GM12874 (cell line): ENCODE results near the gene DLG2.

Source experiments
- TF ChIP-seq, protein P1 (sequence below): IDR thresholded peaks from 2 replicates; pipeline ENCODE4 v1.5.1; 2011; ENCODE audit warnings: low read depth, mild to moderate bottlenecking, control low read depth, low read length, moderate library complexity; ENCODE audit not compliant: insufficient read depth

DLG2 gene

GRCh38 chr11:83630211-83630610 lies 1996.9 kb downstream of the DLG2 start:
- TF ChIP-seq, protein P1, sequence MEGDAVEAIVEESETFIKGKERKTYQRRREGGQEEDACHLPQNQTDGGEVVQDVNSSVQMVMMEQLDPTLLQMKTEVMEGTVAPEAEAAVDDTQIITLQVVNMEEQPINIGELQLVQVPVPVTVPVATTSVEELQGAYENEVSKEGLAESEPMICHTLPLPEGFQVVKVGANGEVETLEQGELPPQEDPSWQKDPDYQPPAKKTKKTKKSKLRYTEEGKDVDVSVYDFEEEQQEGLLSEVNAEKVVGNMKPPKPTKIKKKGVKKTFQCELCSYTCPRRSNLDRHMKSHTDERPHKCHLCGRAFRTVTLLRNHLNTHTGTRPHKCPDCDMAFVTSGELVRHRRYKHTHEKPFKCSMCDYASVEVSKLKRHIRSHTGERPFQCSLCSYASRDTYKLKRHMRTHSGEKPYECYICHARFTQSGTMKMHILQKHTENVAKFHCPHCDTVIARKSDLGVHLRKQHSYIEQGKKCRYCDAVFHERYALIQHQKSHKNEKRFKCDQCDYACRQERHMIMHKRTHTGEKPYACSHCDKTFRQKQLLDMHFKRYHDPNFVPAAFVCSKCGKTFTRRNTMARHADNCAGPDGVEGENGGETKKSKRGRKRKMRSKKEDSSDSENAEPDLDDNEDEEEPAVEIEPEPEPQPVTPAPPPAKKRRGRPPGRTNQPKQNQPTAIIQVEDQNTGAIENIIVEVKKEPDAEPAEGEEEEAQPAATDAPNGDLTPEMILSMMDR: no peak

- TF ChIP-seq, protein P1: no peak
Measured at GRCh38 chr11:83629775-83630174, 1997.4 kb downstream of the DLG2 start.

DNA sequence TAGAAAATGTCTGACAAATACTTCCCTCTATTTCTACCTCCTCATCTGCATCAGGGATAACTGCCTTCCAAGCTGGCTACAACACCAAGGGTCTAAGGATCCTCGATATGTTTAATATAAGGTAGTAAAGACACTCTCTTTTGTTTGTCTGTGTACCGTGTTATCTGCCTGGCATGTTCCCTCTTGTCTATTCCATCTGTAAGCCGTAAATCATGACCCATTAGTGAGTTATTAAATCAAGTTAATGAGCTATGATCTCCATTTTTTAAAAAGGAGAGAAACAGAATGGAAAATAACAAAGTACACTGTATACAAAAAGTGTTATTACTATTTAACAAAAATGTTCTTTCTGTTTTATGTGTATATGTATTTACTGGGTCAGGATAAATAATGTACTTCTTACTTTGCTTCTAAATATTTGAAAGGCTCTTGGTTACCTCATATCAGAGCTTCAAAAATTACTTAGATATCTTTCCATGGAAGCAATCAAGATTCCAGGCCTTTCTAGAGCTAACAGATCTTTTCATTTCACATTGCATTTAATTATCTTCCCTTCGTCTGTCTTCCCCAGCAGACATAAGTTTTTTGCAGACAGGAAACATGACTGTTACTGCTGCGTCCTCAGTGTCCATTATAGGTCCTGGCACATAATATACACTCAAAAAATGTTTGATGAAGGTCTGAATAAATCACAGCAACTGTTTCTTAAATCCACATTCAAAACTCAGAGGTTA lies 1998.4 kb downstream of the DLG2 start:
- TF ChIP-seq, protein P1: no peak

DNA sequence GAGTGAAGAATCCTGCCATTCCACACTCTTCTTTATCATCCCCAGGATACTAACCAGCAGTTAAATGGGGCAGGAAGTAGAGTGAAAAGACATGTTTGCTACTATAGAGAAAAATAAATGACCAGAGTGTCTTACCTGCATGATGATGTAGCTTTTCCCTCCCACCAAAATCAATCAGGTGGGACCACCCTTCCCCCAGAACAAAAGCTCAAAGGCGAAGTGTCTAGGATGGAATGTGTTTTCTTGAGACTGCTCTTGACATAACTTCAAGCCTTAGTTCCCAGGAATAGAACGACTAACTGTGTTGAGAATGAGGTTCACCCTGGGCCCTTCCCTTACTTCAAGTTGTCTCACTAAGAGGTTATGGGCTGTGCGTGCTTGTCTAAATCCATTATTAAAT lies 2001.8 kb downstream of the DLG2 start:
- TF ChIP-seq, protein P1: no peak

DNA sequence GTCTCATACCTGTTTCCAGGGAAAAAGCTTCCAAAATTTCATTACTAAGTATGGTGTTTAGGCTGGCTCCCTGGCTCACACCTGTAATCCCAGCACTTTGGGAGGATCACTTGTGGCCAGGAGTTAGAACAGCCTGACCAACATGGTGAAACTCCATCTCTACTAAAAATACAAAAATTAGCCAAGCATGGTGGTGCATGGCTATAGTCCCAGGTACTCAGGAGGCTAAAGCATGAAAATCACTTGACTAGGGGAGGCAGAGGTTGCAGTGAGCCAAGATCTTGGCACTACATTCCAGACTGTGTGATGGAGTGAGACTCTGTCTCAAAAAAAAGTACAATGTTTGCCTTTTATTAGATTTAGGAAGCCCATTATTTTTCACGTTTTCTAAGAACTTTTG lies 2009.5 kb downstream of the DLG2 start:
- TF ChIP-seq, protein P1: no peak

GRCh38 chr11:83613767-83614121 lies 2013.4 kb downstream of the DLG2 start:
- TF ChIP-seq, protein P1: no peak

- TF ChIP-seq, protein P1: no peak
Measured at GRCh38 chr11:83612891-83613766, 2014.0 kb downstream of the DLG2 start.
